GM18511 (cell line): ENCODE results near the gene VTI1A.

ENCODE experiments used
- ATAC-seq: cut with Tn5 transposase; IDR thresholded peaks from one replicate; pipeline ENCODE4 v1.9.1; 2021; ENCODE audit warnings: mild to moderate bottlenecking, moderate library complexity; ENCODE audit not compliant: unreplicated experiment

VTI1A gene

DNA sequence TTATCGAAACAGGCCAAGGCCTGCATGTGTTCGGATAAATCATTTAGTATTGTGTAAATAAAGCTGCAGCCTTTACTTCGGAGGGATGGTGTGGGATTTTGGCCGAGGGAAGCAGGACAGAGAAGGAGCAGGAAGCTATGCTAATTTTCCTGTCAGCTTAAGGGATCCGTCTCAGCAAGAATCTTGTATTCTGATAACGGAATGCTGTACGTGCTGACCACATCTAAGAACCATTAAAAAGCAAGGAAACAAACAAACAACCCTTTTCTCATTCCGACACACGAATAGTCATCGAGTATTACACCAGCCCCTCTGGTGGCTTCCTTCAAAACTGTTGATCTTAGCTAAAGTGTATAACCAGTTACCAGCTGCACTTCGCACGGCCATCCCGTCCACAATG is 369.9 kb downstream of the VTI1A start:
- no peak for ATAC-seq

DNA sequence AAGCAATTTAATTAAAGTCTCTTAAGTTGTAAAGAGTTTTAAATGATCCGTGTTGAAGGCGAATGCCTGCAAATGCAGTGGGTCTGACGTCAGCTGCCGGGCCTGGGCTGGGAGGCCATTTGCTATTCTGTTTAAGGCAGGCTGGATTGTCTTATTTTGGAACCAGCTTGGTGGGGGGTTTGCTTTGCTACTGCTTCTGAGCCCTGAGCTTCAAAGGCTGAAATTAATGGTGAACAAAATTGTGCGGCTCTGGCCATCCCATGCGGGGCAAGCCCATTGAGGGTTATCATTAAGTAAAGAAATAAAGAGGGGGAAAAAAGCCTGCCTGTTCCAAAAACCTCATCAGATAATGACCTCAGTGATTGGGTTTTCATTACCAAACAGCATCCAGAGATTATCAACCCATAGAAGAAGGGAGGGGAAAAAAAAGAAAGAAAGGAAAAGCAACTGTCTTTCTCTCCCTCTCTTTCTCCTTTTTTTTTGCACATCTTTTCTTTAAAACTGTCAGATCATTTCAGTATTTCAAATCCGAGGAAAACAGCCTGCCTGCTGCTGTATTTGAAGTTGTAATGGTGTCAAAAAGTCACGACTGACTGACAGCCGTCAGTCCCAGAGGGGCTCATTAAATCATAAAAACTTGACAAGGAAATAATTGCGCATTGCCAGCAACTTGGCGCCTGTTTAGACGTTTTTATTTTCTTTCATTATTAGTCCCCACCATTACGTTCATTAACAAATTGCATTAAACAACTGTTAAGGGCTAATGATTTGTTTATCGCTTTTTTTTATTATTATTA is 371.2 kb downstream of the VTI1A start:
- ATAC-seq = no peak

DNA sequence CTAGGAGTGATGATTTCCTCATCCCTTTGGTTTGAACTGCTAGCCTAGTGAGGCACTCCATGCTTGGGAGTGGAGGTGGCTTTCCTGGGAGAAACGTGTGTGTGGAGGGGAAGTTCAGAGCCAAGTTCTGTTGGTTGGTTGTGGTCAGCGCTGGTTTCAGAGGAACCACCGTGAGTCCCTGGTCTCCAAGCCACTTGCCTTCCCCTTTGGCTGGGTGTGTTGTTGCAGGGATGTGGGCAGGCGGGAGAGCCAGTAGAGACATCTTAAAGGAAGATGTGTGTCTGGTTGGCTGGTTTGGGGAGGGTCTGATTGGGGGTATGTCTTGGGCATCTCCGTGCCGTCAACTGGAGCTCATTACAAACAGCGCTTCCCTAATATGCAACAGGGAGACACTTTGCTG is 372.2 kb downstream of the VTI1A start:
- no peak for ATAC-seq

DNA sequence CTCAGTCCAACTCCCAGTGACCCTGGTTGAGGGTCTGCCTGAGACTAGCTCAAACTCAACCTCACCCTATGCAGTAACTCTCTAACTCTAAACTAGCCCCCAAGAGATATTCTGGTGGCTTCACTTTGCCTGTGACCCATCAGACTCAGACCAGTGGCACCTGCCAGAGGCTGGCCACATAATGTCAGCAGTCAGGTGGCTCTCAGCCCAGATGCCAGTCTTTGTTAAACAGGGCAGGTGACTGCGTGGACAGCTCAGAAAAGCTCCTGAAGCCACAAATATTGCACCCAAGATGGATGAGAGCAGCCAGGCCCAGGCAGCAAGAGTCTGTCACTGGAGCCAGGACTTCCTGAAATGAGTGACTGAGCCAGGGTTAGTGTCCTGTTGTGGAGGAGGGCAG is 373.3 kb downstream of the VTI1A start:
- ATAC-seq = no peak

DNA sequence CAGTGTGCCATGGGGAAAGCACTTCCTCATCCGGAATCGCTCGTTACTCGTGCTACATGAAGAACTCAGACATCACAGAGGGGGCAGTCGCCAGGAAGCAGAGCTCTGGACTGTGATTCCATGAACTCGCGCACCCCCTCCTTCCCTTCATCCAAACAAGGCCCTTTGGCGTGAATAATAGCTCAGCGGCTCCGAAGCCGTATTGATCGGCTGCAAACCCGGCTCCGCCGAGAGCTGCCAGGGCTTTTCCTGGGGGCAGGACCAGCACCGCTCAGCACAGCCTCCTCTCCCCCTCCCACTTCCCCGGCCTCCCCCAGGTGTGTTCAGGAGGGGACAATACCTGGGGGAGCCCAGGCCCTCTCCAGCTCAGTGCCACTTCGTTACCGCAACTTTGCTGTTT is 374.0 kb downstream of the VTI1A start:
- ATAC-seq = no peak

DNA sequence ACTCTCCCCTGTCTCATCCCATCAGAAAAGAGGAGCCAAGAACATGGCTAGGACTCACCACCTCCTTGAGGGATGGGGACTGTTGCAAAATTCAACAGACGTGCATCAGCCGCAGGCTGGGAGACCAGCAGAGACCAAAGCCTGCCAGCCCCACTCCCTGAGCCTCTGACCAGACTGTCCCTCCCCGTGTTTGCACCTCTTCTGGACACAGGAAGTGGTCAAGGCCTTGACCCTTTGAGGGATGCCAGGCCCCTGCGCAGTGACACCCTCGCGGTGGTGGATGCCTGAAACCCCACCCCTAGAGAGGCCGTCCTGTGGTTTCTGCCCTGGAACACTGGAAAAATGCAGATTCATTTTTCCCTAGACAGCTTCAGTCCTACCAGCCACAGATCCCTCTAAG is 374.6 kb downstream of the VTI1A start:
- no peak for ATAC-seq

DNA sequence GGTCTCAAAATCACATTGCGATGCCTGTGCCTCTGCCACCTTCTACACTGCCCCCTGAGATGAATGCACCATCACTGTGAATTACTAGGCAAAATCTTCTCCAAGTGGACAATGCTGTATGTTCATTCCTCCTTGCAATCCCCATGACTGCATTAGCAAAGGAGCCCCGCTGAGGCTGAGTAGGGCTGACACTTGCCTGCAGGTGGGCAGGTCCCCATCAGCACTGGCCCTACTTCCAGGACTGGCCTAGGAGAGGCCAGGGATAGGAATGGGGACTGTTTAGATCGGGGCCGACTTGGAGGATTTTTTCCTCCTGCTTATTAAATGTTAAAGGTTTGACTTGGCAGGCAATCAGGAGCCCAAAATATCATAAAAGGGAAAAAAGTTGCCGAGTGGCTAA is 376.0 kb downstream of the VTI1A start:
- no peak for ATAC-seq

DNA sequence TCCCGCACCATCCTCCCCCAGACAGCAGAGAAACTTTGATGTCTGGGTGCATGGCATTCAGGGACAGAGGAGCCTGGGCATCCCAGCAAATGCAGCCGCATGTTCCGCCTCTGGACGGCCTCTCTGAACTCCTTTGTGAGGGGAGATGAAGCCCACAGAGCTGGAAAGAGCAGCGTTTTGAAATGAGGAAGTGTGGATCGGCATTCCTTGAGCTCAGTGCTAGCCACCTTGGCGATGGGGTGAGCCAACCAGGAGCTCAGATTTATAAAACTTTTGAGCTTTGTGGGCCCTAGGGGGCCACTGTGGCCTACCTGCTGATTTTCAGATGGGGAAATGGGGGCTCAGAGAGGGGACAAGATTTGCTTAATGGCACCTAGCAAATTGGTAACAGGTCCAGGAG is 376.6 kb downstream of the VTI1A start:
- no peak for ATAC-seq

DNA sequence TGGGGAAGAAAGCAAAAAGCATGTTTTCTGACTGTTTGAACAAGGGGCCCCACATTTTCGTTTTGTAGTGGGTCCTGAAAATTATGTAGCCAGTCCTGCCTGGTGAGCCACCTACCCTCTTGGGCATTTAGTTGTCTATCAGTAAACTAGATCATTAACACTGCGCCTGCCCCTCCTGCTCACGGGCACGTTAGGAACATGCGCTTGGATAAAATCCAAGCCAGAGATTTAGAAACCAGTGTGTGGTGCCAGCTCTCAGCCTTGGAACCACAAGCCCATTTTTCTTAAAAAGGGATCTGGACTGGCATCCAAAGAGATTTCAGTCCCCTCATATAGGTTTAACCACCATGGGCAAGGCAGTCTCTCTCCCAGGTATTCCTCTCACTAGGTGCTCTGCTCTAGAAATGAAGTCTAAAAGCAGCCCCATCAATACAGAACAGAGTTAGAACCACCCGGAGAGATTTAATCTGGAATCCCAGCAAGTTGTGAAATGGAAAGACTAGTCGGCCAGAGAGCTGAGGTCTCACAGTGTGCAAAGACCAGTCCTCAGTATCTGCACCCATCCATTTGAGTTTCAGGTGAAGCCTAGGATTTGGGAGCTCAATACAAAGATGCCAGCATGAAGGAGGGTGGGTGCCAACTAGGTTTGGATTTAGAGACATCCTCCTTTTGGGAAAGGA is 379.1 kb downstream of the VTI1A start:
- ATAC-seq = no peak

DNA sequence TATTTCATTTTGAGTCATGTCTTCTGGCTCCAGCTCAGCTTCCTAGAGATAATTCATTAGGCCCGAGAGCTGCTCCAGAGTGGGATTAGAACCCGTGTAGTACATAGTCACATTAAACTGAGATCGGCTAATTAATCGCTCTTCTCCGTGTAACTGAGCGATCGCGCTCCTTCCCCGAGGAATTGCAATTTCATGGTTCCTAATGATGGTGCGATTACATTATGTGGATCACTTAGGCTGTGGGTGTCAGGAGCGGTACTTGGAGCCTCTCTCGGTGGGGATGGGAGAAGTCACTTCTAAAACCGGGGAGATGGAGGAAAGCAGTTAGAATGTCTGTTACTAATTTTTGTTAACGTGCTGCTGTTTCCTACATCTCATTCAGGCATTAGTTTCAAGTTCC is 380.1 kb downstream of the VTI1A start:
- ATAC-seq = no peak

DNA sequence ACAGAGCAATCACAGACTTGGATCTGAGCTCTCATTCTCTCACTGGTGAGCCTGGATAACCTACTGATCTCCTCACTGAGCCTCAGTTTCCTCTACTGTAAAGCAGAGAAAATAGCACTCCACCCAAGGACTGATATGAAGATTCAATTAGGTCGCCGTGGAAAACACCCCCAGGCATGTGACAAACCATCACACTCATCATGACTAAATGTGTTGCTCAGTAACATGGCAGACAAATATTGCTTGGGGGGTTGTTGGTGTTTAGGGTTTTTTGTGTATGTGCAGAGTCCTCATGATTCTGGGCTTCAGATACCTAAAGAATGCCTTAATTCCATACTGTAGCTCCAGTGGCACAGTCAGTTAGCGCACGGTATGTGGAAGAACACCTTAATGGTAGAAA is 380.9 kb downstream of the VTI1A start:
- no peak for ATAC-seq

DNA sequence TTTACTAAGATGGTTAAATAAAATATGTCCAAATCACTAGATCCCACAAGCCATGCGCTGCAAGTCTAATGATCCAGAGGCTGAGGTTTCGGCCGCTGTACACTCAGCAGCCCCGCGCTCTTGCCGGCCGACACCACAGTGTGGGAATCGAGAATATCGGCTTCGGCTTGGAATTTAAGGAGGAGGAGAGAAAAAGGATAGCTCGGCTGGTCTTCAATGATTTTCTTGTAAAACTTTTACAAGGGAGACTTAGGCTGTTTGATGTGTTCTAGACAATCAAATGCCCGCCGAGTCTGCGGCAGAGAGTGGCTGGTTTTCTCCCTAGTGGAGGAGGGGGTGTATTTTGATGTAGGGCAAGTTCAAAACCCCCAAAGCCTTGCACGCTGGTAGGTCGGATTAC is 384.8 kb downstream of the VTI1A start:
- ATAC-seq = no peak

DNA sequence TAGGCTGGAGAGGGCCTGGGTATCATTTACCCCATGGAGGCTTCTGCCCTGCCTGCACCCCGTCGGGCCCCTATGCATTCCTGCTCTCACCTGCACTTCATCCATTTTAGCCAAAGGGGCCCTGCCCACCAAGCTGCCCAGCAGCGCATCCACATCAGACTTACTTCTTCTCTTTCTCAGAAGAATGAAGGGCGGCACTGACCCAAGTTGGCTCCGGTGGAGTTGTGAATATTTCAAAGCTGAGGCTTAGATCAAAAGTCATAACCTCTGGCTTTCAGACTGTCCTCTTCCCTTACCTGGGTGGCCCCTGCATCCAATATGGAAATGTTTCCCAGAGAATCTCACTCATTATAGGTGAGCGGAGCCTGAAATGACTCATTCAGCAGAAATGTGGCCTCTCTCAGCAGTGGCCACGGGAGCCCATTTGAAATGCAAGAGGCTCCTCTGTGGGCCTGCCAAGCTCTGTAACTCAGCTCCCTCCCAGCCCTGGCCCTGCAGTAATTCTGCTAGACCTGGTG is 385.4 kb downstream of the VTI1A start:
- ATAC-seq = no peak

DNA sequence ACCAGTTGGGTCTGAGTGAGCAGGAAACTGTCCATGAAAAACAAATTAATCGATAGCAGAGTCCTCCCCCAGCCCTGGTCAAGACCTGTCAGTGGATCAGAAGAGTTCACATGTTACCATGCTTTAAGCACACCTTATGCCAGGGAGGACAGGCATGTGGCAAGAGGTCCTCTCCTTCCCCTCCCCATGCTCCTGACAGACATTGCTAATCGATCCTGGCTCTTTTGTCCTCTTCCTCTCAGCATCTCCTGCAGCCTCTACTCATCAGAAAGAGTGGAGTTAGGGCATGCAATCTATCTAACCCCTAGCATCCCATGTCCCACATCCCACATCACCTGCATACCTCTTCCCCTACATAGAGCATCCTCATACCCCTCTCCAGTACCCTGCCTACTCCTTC is 385.9 kb downstream of the VTI1A start:
- ATAC-seq = no peak

DNA sequence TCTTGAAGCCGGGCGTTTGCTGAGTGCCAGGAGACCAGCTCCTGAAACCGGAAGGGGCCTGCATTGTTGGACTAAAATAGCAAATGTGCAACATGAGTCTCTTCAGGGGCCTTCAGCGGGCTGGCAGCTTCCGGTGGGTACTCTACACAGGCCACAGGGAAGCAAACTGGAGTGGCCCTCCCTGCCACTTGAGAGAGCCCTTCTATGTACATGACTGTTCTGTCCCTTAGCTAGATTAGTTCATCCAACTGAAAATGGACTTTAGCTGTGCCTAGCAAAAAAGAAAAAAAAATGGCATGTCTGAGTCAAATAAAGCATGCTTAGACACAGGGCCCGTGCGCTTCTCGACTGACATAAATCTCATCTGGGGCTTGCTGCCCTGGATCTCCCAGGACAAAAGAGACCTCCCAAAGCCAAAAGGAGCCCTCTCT is 387.8 kb downstream of the VTI1A start:
- no peak for ATAC-seq

DNA sequence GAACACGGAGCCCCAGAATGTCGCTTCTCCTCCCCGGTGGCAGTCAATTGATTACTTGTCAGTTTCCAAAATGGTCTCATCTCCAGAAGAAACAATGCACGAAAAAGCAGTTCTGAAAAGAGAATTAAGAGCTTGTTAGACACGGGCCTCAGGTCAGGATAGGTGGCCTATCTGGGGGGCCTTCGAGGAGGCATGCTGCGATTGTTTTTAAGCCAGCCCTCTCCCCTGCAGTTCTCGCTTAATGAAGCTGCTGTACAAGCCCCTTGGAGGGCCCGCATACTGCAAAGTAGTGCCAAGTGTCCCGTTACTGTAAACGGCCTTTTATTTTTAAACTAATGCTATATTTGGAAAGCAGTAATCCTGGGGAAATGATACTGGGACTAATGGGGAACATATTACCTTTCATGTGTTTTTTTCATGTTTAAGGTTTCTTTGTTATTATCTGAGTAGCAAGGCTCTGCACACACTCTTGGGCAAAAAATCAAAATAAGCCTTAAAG is 388.3 kb downstream of the VTI1A start:
- no peak for ATAC-seq

DNA sequence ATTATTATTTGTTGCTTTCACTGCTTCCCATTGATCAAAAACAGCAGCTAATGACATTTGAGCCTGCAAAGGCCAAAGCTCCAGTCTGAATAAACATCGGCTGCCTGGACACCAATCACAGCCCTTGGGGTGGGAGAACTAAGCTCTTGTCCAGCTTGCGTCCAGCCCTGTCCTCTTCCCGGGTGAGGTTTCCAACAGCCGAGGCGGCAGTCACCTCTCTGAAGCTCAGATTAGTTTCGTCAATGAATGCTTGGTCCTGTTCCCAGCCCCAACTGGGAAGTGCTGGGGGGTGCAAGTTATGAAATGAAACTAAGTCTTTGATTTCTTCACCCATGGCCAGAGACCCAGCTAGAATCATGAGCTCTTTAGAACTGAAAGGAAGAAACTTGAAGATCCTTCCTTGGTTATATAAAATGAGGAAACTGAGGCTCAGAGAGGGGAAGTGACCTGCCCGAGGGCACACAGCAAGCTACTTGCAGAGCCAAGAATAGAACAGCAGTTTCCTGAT is 389.0 kb downstream of the VTI1A start:
- ATAC-seq = no peak

DNA sequence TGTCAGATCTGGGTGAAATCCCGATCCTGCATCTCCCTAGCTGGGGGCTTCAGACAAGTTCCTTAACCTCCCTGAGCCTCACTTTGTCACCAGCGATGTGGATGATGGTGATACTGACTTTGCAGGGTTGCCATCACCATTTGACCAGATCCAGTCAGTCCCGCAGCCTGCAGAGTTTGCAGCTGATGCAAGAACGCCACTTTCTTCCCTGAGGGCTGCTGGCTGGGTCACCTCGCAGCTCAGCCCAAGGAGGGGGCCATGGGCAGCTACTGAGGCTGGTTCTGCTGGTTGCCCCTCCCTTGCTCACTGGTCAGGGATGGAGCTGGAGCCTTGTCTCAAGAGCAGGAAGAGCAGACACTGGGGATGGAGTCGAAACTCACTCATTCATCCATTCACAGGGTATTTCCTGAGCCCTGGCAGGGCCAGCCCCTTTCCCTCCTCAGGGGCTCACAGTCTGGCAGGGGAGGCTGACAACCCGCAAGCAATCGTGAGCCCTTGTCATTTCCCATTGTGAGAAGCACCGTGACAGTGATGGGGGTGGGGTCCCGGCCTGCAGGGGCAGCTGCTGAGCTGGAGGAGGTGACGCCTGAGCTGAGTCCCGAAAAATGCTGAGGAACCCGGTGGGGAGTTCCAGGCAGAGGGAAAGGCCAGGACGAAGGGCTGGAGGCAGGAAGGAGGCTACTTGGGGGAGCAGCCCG is 391.9 kb downstream of the VTI1A start:
- no peak for ATAC-seq

DNA sequence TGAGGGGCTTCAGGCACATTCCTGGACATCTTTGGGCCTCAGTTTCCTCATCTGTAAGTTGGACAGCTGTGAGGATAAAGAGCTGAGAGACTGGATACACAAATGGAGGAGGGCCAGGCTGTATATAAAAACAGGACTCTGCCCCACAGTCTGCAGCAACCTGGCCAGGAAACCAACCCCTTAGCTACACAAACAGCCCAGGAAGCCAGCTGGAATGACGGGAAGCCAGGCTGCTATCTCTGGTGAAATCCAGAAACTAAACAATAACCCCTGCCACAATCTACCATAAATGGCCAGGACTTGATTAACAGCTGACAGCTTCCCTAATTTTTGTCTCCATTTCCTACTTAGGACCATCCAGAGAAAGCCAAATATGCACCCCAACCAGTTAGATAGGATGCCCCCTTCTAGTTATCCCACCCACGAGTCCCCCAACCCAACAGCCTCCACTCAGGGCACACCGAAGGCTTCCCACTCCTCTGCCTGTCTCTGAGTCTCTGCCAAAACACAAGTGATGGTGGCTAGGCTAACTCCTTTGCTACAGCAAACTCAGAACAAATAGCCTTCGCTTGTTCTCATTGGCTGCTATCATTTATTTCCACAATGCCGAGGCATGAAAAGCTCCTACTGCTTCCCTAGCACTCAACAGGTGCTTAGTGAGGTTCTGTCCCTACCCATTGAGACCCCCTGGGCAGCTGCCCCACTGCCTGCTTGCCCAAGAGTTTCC is 393.1 kb downstream of the VTI1A start:
- no peak for ATAC-seq

DNA sequence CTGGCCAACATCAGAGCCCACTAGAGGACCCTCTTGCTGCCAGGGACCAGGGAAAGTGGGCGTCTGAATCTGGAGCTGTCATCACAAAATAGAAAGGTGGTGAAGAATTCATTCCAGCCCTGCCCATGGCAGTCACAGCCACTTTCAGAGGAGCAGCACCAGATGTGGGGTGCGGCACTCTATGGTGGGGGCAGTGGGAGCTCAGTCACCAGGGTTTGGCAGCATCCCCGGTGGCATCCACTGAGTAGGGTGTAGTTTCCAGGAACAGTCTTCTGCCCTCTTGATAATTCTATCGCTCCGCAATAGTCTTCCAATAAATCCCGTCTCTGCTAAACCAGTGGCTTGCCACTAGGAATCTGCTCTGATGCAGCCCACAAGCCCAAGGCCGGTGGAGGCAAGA is 394.5 kb downstream of the VTI1A start:
- ATAC-seq = no peak
